Measurements from ENCODE around the gene FRMPD1. TPM values are rescaled to one million over a fixed set of nuclear protein-coding genes. Genes with fewer than 3 reads are reported as not detected.

The FRMPD1 gene
- total and polyA plus RNA-seq, 2 of the 4 experiments (the other 2 are of a cell fraction): not detected

DNA sequence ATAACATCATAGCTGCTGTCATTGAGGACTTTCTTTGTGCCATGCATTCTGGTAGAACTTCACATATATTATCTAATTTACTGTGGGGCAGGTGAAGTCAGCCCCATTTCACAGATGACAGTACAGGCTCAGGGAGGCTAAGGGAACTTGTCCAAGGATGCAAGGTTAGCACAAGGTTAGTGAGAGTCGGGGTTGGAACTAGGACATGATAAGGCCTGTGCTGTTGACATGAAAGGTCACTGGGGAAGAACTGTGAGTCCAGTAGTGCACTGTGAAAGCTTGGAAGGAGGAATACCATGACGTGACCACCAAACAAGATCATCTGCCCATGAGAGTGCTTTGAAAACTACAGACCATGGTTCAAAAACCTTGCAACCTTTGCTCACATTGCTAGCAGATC, 26.7 kb downstream of the FRMPD1 start:
- Histone ChIP-seq H3K9me3 (ENCODE audit: control insufficient read depth, insufficient read depth, low read length) (no peaks in the 10 kb centered on the region), H3K4ac (ENCODE audit: low read depth, low read length) (no peak overlapping the region), H2AFZ (replicated peaks; ENCODE audit: low read length, poor library complexity) (no peak overlapping the region), H3K18ac (ENCODE audit: low read depth, low read length) (no peak overlapping the region), H3K14ac (replicated peaks; ENCODE audit: low read depth, low read length) (no peak overlapping the region), H3K23ac (ENCODE audit: low read depth, low read length) (no peak overlapping the region; the same call in 1 of the 2 replicates), H3K27ac (ENCODE audit: insufficient read depth, low read length) (no peak overlapping the region), H4K8ac (ENCODE audit: low read depth in 2 of 2, low read length in 2 of 2) (no peak overlapping the region), H3K4me2 (ENCODE audit: low read depth, low read length) (no peak overlapping the region), H2BK15ac (ENCODE audit: low read depth, low read length) (no peak overlapping the region), H2AK9ac (replicated peaks; ENCODE audit: low read depth, low read length, poor library complexity) (no peak overlapping the region), H2AK5ac (ENCODE audit: low read depth, low read length) (no peak overlapping the region), H3K9me1 (ENCODE audit: insufficient read depth, low read length) (no peaks in the 10 kb centered on the region), H2BK5ac (ENCODE audit: low read depth, low read length, poor library complexity, severe bottlenecking) (no peak overlapping the region), H4K91ac (ENCODE audit: insufficient read depth, low read depth, low read length) (no peak overlapping the region), H2BK20ac (ENCODE audit: low read depth, low read length) (no peak overlapping the region), H3K27me3 (ENCODE audit: control insufficient read depth, insufficient read depth, low read length) (peaks cover 46% of the 10 kb centered on the region), H4K5ac (ENCODE audit: low read depth, low read length) (no peak overlapping the region), H3K4me3 (ENCODE audit: insufficient read depth, low read depth, low read length) (no peak overlapping the region), H4K20me1 (ENCODE audit: insufficient read depth, low read length) (no peaks in the 10 kb centered on the region), H3K9ac (ENCODE audit: low read depth, low read length) (no peak overlapping the region), H2BK120ac (ENCODE audit: low read depth, low read length) (no peak overlapping the region), H3K79me1 (ENCODE audit: low read depth in 1 of 2, low read length in 2 of 2) (no peaks in the 10 kb centered on the region), H3K36me3 (ENCODE audit: control insufficient read depth, insufficient read depth, low read length) (no peaks in the 10 kb centered on the region), H3K4me1 (ENCODE audit: control insufficient read depth, insufficient read depth, low read length) (no peaks in the 10 kb centered on the region), H3K56ac (ENCODE audit: extremely low read depth, insufficient read depth, low read length) (no peak overlapping the region)
- no peak for ATAC-seq (ENCODE audit: low read depth)
- CTCF ChIA-PET: no interaction called here
- no TSS peak for BruUV-seq (replicated peaks)
- no CpG with 5 or more reads among the region's 2 CpGs for WGBS, 2 experiments (ENCODE audit: extremely low coverage in 2 of 2, insufficient read length in 1 of 2)
- dilution Hi-C loops (cut with HindIII; ENCODE audit: low sequenced_read_pairs, unreplicated experiment): no loop called here
- DNase-seq: no peak
- in situ Hi-C loops (cut with MboI; ENCODE audit: low sequenced_read_pairs): no loop called here
- TF ChIP-seq POLR2A (IDR thresholded peaks at IDR 0.05; ENCODE audit: low read depth, low read length) (no peak), MAFK (IDR thresholded peaks at IDR 0.05; ENCODE audit: low read depth, low read length) (no peak), FOS (IDR thresholded peaks at IDR 0.05; ENCODE audit: low read depth, low read length) (no peak), CEBPB (IDR thresholded peaks at IDR 0.05; ENCODE audit: low read depth, low read length) (no peak)
- POLR2A ChIA-PET (ENCODE audit: unreplicated experiment): no interaction called here
- intact Hi-C loops (cut with micrococcal nuclease): no loop called here

All from IMR-90 (cell line).